CD8-positive, alpha-beta memory T cell (primary cell): Measurements from ENCODE around the gene SSTR5. TPM values are rescaled to one million over a fixed set of nuclear protein-coding genes. Genes with fewer than 3 reads are reported as not detected.
A peak's percentile ranks its signal among the peaks of the same experiment; 100 is the strongest.

Source experiments
- CTCF ChIA-PET: fragments of 350-600 bp; sonication (Branson Sonifier 250); formaldehyde crosslinking; loops from one replicate; lab custom pipeline; 2021; ENCODE audit warnings: antibody characterized with exemption; lab: Charles Lee
- POLR2A ChIA-PET: fragments of 350-600 bp; sonication (Branson Sonifier 250); formaldehyde crosslinking; loops from one replicate; lab custom pipeline; 2021; ENCODE audit warnings: antibody characterized with exemption; lab: Charles Lee
- DNase-seq, 5 donors: peaks; one replicate each; pipeline versions ENCODE4 v3.0.0 to v3.0.0-alpha.2; 2020 to 2022; ENCODE audit warnings: mixed read lengths in 1 of 5
- H3K27ac ChIP-seq: one replicate; pipeline ENCODE4 v1.7.0; 2013; ENCODE audit warnings: low read depth, mild to moderate bottlenecking, low read length, moderate library complexity
- H3K27me3 ChIP-seq: 2 replicates; pipeline ENCODE4 v1.7.0; 2013; ENCODE audit warnings: low read length, mild to moderate bottlenecking; ENCODE audit not compliant: insufficient read depth, poor library complexity, severe bottlenecking
- H3K36me3 ChIP-seq: 2 replicates; pipeline ENCODE4 v1.7.0; 2013; ENCODE audit warnings: mild to moderate bottlenecking, low read length, moderate library complexity; ENCODE audit not compliant: insufficient read depth
- H3K4me1 ChIP-seq: 2 replicates; pipeline ENCODE4 v1.7.0; 2013; ENCODE audit warnings: mild to moderate bottlenecking, low read length, moderate library complexity; ENCODE audit not compliant: insufficient read depth
- H3K4me3 ChIP-seq: 2 replicates; pipeline ENCODE4 v1.7.0; 2013; ENCODE audit warnings: mild to moderate bottlenecking, low read length
- H3K9me3 ChIP-seq: 2 replicates; pipeline ENCODE4 v1.7.0; 2013; ENCODE audit warnings: mild to moderate bottlenecking, low read length
- H3K27ac Mint-ChIP-seq, 8 donors: one replicate each; pipeline ENCODE4 v1.8.0; 2020 to 2021; ENCODE audit warnings: mixed read lengths in 8 of 8, mild to moderate bottlenecking in 6 of 8, inconsistent platforms in 3 of 8, moderate library complexity in 3 of 8
- H3K27me3 Mint-ChIP-seq, 2 donors: one replicate each; pipeline ENCODE4 v1.8.0; 2020 to 2021; ENCODE audit warnings: mixed read lengths in 2 of 2, mild to moderate bottlenecking in 1 of 2, moderate library complexity in 1 of 2
- H3K36me3 Mint-ChIP-seq, 3 donors: one replicate each; pipeline ENCODE4 v1.8.0; 2020 to 2021; ENCODE audit warnings: mixed read lengths in 3 of 3, inconsistent platforms in 1 of 3, mild to moderate bottlenecking in 1 of 3
- H3K4me1 Mint-ChIP-seq, 3 donors: one replicate each; pipeline ENCODE4 v1.8.0; 2020 to 2021; ENCODE audit warnings: mixed read lengths in 3 of 3, inconsistent platforms in 1 of 3, mild to moderate bottlenecking in 1 of 3
- H3K4me3 Mint-ChIP-seq, 7 donors: one replicate each; pipeline ENCODE4 v1.8.0; 2020 to 2021; ENCODE audit warnings: mixed read lengths in 7 of 7, mild to moderate bottlenecking in 6 of 7, moderate library complexity in 4 of 7, inconsistent platforms in 2 of 7
- H3K9me3 Mint-ChIP-seq, 5 donors: one replicate each; pipeline ENCODE4 v1.8.0; 2020 to 2022; ENCODE audit warnings: mixed read lengths in 5 of 5, mild to moderate bottlenecking in 3 of 5, moderate library complexity in 2 of 5, inconsistent platforms in 1 of 5
- polyA plus RNA-seq: library from polyadenylated mRNA; unstranded; fragments of 300-500 nt; fragmentation: Illumina TruSeq; gene quantifications from one replicate; pipeline ENCODE4 v1.2.3, GENCODE V29; 2021
- total RNA-seq, 2 experiments: library from RNA; stranded (reverse); gene quantifications; one replicate each; pipeline ENCODE4 v1.2.3, GENCODE V29; 2021

The SSTR5 gene
- total and polyA plus RNA-seq, 3 experiments from 2014 or later = not detected

GRCh38 chr16:1094601-1095449 lies 22.3 kb downstream of the SSTR5 start:
- ChIA-PET CTCF (no interaction called here), POLR2A (no interaction called here)
- H3K4me3 Mint-ChIP-seq = no peak overlapping the region
- DNase-seq = no peak
- no peaks in the 10 kb centered on the region for H3K9me3 Mint-ChIP-seq
- peaks cover 0 to 2% of the 10 kb centered on the region in 2 donors for H3K27me3 Mint-ChIP-seq
- Histone ChIP-seq H3K9me3 (no peaks in the 10 kb centered on the region), H3K27me3 (no peaks in the 10 kb centered on the region), H3K27ac (no peak overlapping the region), H3K36me3 (no peaks in the 10 kb centered on the region), H3K4me1 (no peaks in the 10 kb centered on the region), H3K4me3 (no peak overlapping the region)
- H3K27ac Mint-ChIP-seq = no peak overlapping the region
- peaks cover 0 to 2% (median 0%) of the 10 kb centered on the region in 3 donors for H3K4me1 Mint-ChIP-seq
- no peaks in the 10 kb centered on the region for H3K36me3 Mint-ChIP-seq

GRCh38 chr16:1095450-1096168 lies 23.1 kb downstream of the SSTR5 start:
- H3K4me3 ChIP-seq = no peak overlapping the region
- Mint-ChIP-seq H3K27me3 (peaks cover 0 to 2% of the 10 kb centered on the region in 2 donors), H3K9me3 (no peaks in the 10 kb centered on the region), H3K4me3 (no peak overlapping the region), H3K27ac (peak overlapping the region in 1 of 8 donors; percentile 74), H3K4me1 (peaks cover 0 to 2% (median 0%) of the 10 kb centered on the region in 3 donors), H3K36me3 (no peaks in the 10 kb centered on the region)
- H3K9me3 ChIP-seq = no peaks in the 10 kb centered on the region
- H3K27me3 ChIP-seq = no peaks in the 10 kb centered on the region
- no peaks in the 10 kb centered on the region for H3K4me1 ChIP-seq
- H3K27ac ChIP-seq = no peak overlapping the region
- CTCF ChIA-PET = no interaction called here
- no peaks in the 10 kb centered on the region for H3K36me3 ChIP-seq
- POLR2A ChIA-PET = no interaction called here
- DNase-seq = no peak

- CTCF ChIA-PET = no interaction called here
Measured at GRCh38 chr16:1096169-1097082, 23.9 kb downstream of the SSTR5 start, which contains the start of gene C1QTNF8. TSS of gene C1QTNF8 (minus strand) at chr16:1096244. CDS start at chr16:1094922, 1,322 bp downstream.

GRCh38 chr16:1097156-1097555 lies 24.6 kb downstream of the SSTR5 start:
- POLR2A ChIA-PET = interaction anchor here (0.5 to 0.6 kb wide), 2 partner anchors 388 to 425 kb away, joined by 3 read pairs; no protein-coding TSS in a partner anchor
- H3K4me1 ChIP-seq = no peaks in the 10 kb centered on the region

More at GRCh38 chr16:1096169-1097082, 23.9 kb downstream of the SSTR5 start, which contains the start of gene C1QTNF8:
- Mint-ChIP-seq H3K4me3 (no peak within 1 kb of the TSS), H3K36me3 (no peaks in the 10 kb centered on the region), H3K4me1 (peaks cover 0 to 2% (median 0%) of the 10 kb centered on the region in 3 donors), H3K9me3 (no peaks in the 10 kb centered on the region), H3K27me3 (peaks cover 2 to 3% of the 10 kb centered on the region in 2 donors), H3K27ac (peak within 1 kb of the TSS in 1 of 8 donors; percentile 74)
- H3K36me3 ChIP-seq = no peaks in the 10 kb centered on the region
- H3K4me1 ChIP-seq = no peaks in the 10 kb centered on the region
- no peak within 1 kb of the TSS for H3K4me3 ChIP-seq
- POLR2A ChIA-PET = interaction anchor here (0.5 to 0.6 kb wide), 2 partner anchors 387 to 424 kb away, joined by 3 read pairs; no protein-coding TSS in a partner anchor
- no peaks in the 10 kb centered on the region for H3K9me3 ChIP-seq
- no peaks in the 10 kb centered on the region for H3K27me3 ChIP-seq
- no peak within 1 kb of the TSS for H3K27ac ChIP-seq
- no peak for DNase-seq

GRCh38 chr16:1097800-1098199 lies 25.3 kb downstream of the SSTR5 start:
- DNase-seq = no peak
- Mint-ChIP-seq H3K4me1 (peaks cover 0 to 2% (median 0%) of the 10 kb centered on the region in 3 donors), H3K27me3 (peaks cover 2 to 3% of the 10 kb centered on the region in 2 donors), H3K9me3 (no peaks in the 10 kb centered on the region), H3K36me3 (no peaks in the 10 kb centered on the region), H3K27ac (no peak overlapping the region), H3K4me3 (no peak overlapping the region)
- H3K9me3 ChIP-seq = no peaks in the 10 kb centered on the region
- no peak overlapping the region for H3K4me3 ChIP-seq
- no peaks in the 10 kb centered on the region for H3K36me3 ChIP-seq
- no peak overlapping the region for H3K27ac ChIP-seq
- POLR2A ChIA-PET = no interaction called here
- H3K4me1 ChIP-seq = no peaks in the 10 kb centered on the region
- CTCF ChIA-PET = no interaction called here
- no peaks in the 10 kb centered on the region for H3K27me3 ChIP-seq

More at GRCh38 chr16:1097156-1097555, 24.6 kb downstream of the SSTR5 start:
- DNase-seq = no peak
- H3K9me3 Mint-ChIP-seq = no peaks in the 10 kb centered on the region
- no peaks in the 10 kb centered on the region for H3K27me3 ChIP-seq
- peak overlapping the region in 1 of 8 donors; percentile 72 for H3K27ac Mint-ChIP-seq
- peaks cover 2 to 3% of the 10 kb centered on the region in 2 donors for H3K27me3 Mint-ChIP-seq
- H3K4me1 Mint-ChIP-seq = peaks cover 0 to 2% (median 0%) of the 10 kb centered on the region in 3 donors
- H3K9me3 ChIP-seq = no peaks in the 10 kb centered on the region
- H3K4me3 Mint-ChIP-seq = no peak overlapping the region
- CTCF ChIA-PET = no interaction called here
- H3K27ac ChIP-seq = no peak overlapping the region
- H3K36me3 Mint-ChIP-seq = no peaks in the 10 kb centered on the region
- H3K4me3 ChIP-seq = no peak overlapping the region
- H3K36me3 ChIP-seq = no peaks in the 10 kb centered on the region

- Mint-ChIP-seq H3K4me1 (peaks cover 0 to 1% (median 0%) of the 10 kb centered on the region in 3 donors), H3K36me3 (no peaks in the 10 kb centered on the region), H3K27me3 (peaks cover 2 to 3% of the 10 kb centered on the region in 2 donors), H3K27ac (peak overlapping the region in 1 of 8 donors; percentile 57), H3K4me3 (no peak overlapping the region), H3K9me3 (no peaks in the 10 kb centered on the region)
- CTCF ChIA-PET = no interaction called here
- DNase-seq = no peak
- Histone ChIP-seq H3K4me1 (no peaks in the 10 kb centered on the region), H3K27me3 (no peaks in the 10 kb centered on the region), H3K9me3 (no peaks in the 10 kb centered on the region), H3K4me3 (no peak overlapping the region), H3K27ac (no peak overlapping the region), H3K36me3 (no peaks in the 10 kb centered on the region)
- POLR2A ChIA-PET = no interaction called here
Measured at GRCh38 chr16:1098266-1098991, 25.9 kb downstream of the SSTR5 start.
